GM12878 (cell line): ENCODE measurements around the gene CALHM3.

Source experiments
- CEBPB ChIP-seq, 2 experiments: fragments of 150-350 bp in 1 of 2; IDR thresholded peaks; 2 replicates each; pipeline ENCODE4 v1.6.1; 2012 to 2014; ENCODE audit warnings: low read depth in 2 of 2, low read length in 2 of 2, borderline replicate concordance in 1 of 2, inconsistent platforms in 1 of 2
- CREB1 ChIP-seq: IDR thresholded peaks from 2 replicates; pipeline ENCODE4 v1.6.1; 2012; ENCODE audit warnings: low read depth, mild to moderate bottlenecking, inconsistent platforms
- CREM ChIP-seq: IDR thresholded peaks from 2 replicates; pipeline ENCODE4 v1.6.1; 2014; ENCODE audit warnings: antibody characterized with exemption, low read depth
- CTCF ChIP-seq, 3 experiments: IDR thresholded peaks in 2 of 3; conservative IDR thresholded peaks in 1 of 3; 2 replicates each; pipeline ENCODE4 v1.5.1; 2011; ENCODE audit warnings: low read depth in 3 of 3, low read length in 3 of 3, mild to moderate bottlenecking in 3 of 3, control low read depth in 2 of 3, moderate library complexity in 2 of 3, inconsistent platforms in 1 of 3, mixed read lengths in 1 of 3; ENCODE audit not compliant: control insufficient read depth in 2 of 3, insufficient read depth in 1 of 3; ENCODE audit errors: extremely low read depth in 1 of 3
- HDAC2 ChIP-seq: fragments of 200-600 bp; sonication (generic); IDR thresholded peaks from 2 replicates; pipeline ENCODE4 v1.6.1; 2017
- KDM1A ChIP-seq: fragments of 200-600 bp; sonication (generic); IDR thresholded peaks from 2 replicates; pipeline ENCODE4 v1.6.1; 2016; ENCODE audit warnings: borderline replicate concordance
- NFYB ChIP-seq: IDR thresholded peaks from 2 replicates; pipeline ENCODE4 v1.6.1; 2011; ENCODE audit warnings: low read depth, mild to moderate bottlenecking, low read length, improper control_type of control experiment, moderate library complexity; ENCODE audit not compliant: insufficient read depth
- NR2C2 ChIP-seq: IDR thresholded peaks from 2 replicates; pipeline ENCODE4 v1.6.1; 2011; ENCODE audit warnings: borderline replicate concordance, low read depth; ENCODE audit not compliant: control insufficient read depth, insufficient read length
- NR2F1 ChIP-seq: fragments of 450-650 bp; conservative IDR thresholded peaks from 2 replicates; pipeline ENCODE4 v1.6.1; 2017; ENCODE audit warnings: mild to moderate bottlenecking
- POLR2A ChIP-seq: IDR thresholded peaks from 2 replicates; pipeline ENCODE4 v1.6.1; 2011; ENCODE audit warnings: low read depth, mild to moderate bottlenecking, low read length
- POLR2AphosphoS5 ChIP-seq: IDR thresholded peaks from 2 replicates; pipeline ENCODE4 v1.6.1; 2011; ENCODE audit warnings: mild to moderate bottlenecking, low read length, inconsistent platforms
- SREBF2 ChIP-seq: IDR thresholded peaks from 2 replicates; pipeline ENCODE4 v1.6.1; 2012; ENCODE audit warnings: mild to moderate bottlenecking, low read length
- TCF12 ChIP-seq: IDR thresholded peaks from 2 replicates; pipeline ENCODE4 v1.6.1; 2011; ENCODE audit warnings: low read depth, mild to moderate bottlenecking, low read length
- TCF7 ChIP-seq: IDR thresholded peaks from 2 replicates; pipeline ENCODE4 v1.6.1; 2014; ENCODE audit warnings: antibody characterized with exemption, borderline replicate concordance

- TF ChIP-seq KDM1A (no peak), CTCF (IDR thresholded peaks at IDR 0.05 in 2 of 3, conservative IDR thresholded peaks at IDR 0.05 in 1 of 3; ENCODE audit: control insufficient read depth in 2 of 3, extremely low read depth in 1 of 3, insufficient read depth in 1 of 3, low read depth in 3 of 3, low read length in 3 of 3) (peak in 2 of 3 experiments; percentile 10 to 11; a peak in 1 of 6 replicates), CREM (no peak), SREBF2 (no peak), POLR2AphosphoS5 (no peak), CEBPB (IDR thresholded peaks at IDR 0.05; ENCODE audit: borderline replicate concordance in 1 of 2, low read depth in 2 of 2, low read length in 2 of 2) (no peak), CREB1 (no peak), TCF7 (no peak), NFYB (no peak), POLR2A (no peak), TCF12 (no peak), HDAC2 (no peak), NR2F1 (no peak), NR2C2 (no peak)
Observed at GRCh38 chr10:103507235-103508191, 28.5 kb upstream of the CALHM3 start.
